Measurements from ENCODE around the gene MECP2.

MECP2 gene

GRCh38 chrX:154061801-154062200, 35.7 kb downstream of the MECP2 start:
- DNase-seq (ENCODE audit: low spot score): no peak

GRCh38 chrX:154059729-154060245, 37.7 kb downstream of the MECP2 start:
- no peak for DNase-seq (ENCODE audit: low spot score)

DNA sequence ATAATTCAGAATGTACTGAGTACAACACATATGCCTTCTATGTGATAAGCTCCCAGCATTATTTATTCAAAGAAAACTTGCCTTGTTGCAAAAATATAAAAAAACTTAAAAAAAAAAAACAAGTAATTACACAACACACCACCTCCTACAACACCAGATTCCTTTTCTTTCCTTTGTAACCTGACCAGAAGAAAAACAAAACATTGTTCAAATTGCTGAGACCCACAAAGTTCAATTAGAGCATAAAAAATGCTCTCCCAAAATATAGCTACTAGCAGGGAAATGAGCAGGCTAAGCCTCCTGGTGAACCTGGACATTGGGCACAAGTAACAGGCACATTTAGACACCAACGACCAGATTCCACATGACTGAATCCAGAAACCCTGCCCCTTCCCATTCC, 38.3 kb downstream of the MECP2 start:
- no peak for DNase-seq (ENCODE audit: low spot score)

DNA sequence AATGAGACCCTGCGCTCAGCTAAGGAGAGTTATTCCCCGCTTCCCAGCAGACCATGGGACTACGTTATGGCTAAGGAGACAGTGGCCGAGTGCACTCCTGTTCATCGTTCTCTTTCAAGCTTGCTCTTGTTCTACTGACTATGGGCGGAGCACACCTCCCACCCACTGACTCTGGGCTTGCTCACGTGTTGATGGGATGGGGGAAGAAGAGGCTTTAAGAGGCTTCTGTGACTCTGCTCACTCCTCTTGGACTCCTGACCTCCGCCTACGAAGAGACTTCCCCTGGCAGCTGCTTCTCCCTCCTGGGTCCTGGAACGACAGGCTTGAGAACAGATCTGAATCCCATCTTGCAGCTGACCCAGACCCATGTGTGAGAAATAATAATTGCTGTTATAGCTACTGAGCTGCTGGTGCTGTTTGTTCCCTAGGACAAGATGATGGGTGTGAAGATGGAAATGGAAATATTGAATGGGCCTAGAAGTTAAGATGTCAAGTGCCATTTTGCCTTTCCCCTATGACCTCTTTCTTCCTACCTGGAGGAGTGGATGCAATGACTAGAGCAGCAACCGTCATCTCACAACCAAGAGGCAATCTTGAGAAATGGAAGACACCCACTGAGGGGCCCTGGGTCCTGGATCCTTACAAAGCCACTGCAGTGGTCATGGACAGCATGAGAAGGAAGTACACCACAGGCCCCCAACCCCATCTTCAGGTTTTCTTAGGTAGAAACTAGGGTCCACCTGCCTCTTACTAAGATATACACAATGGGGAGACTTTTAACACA, 39.1 kb downstream of the MECP2 start:
- DNase-seq (ENCODE audit: low spot score): no peak

DNA sequence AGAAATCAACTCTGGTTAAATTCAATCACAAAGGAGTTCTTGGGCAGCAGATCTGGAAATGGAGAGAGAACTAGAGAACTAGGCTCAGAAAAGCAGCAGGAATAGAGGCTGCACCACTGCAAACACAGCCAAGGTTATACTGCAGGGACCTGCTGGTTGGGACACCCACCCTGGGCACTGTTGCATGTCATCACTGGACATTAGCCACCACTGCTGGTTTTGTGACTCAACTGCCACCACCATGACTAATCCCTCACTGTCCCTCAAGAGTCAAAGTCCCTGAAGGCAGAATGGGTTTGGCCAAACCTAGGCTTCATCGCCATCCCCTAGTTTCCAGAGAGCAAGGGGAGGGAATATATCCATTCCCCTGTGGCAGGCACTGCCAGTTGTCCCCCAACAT, 39.7 kb downstream of the MECP2 start:
- no peak for DNase-seq (ENCODE audit: low spot score)

GRCh38 chrX:154056770-154057241, 40.7 kb downstream of the MECP2 start:
- DNase-seq (ENCODE audit: low spot score): peak; percentile 57

DNA sequence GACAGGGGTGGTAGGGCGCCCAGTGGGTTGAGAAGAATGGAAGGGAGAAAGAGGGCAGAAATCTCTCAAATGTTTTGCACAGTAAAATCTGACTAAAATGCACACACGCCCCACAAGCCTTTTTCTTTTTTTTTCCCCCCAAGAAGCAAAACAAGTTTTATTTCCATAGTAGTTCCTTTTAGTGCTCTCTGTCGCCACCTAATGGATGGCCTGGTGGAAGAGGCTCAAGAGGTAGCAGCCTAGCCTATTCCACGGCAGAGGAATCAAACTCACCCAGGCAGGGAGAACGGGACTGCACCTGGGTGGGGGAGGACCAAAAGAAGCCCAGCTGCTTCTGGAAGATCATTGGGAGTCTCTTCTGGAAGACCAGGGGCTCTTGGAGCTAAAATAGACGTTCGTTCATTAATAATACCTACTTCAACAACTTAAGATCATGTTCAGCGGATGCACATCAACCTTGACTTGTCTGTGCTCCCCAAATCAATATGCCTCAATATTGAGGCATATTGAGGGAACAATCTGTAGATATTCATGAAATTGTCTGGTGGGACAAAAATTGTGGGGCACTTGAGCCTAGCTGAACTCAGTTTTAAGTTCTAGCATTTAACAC, 46.2 kb downstream of the MECP2 start:
- DNase-seq (ENCODE audit: low spot score): peak; percentile 34

DNA sequence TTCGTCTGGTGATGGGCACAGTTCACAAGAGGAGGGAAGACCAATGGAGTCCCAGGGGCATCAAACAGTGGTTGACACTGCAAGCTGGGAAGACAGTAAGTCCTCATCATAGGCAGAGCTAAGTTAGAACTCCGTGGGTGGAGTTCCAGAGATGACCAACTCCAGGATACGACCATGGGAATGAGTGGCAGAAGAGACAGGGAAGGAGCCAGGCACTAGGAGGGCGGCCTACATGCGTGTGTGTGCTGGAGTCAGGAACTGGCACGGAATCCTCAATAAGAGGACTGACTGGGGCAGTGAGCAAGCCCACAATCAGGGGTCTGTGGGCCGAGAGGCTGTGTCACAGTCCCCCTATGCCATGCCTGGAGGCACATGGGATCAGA, 47.4 kb downstream of the MECP2 start:
- DNase-seq (ENCODE audit: low spot score): no peak

GRCh38 chrX:154049209-154050112, 48.1 kb downstream of the MECP2 start:
- DNase-seq (ENCODE audit: low spot score): no peak

- no peak for DNase-seq (ENCODE audit: low spot score)
Observed at GRCh38 chrX:154048398-154048797, 49.1 kb downstream of the MECP2 start.

- no peak for DNase-seq (ENCODE audit: low spot score)
Observed at GRCh38 chrX:154046940-154047610, 50.4 kb downstream of the MECP2 start.

DNA sequence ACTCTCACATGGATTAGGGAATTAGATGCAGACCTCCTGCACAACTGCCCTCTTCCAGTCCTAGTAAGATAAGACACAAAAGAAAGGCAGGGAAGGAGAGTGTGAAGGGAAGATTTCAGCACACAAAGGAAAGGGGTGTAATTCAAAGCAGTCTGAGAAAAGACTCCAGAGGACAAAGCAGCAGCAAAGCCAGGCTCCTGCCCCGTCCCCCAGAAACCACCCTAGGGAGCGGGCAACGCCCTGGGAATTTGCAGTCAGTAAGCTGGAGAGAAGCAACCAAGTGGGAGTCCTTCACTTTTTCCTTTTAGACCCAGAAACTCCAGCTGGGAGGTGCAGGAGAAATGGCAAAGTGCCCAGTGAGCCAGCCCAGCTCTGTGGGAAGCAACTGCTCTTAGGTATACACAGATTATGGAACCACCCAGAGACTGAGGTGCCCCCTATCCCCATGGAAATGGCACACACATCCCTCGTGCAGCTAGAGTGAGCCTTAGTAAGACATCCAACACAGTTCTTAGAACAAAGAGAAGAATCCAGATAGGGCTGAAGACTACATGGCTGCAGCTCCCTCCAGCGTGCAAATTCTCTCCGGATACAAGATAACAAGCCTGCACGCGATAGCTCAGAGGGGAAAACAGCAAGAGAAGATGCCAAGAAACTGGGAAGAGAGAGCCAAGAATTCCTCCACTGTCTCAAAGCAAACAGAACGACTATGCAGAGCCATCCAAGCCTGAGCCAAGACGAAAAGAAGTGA, 51.3 kb downstream of the MECP2 start:
- DNase-seq (ENCODE audit: low spot score): no peak

DNA sequence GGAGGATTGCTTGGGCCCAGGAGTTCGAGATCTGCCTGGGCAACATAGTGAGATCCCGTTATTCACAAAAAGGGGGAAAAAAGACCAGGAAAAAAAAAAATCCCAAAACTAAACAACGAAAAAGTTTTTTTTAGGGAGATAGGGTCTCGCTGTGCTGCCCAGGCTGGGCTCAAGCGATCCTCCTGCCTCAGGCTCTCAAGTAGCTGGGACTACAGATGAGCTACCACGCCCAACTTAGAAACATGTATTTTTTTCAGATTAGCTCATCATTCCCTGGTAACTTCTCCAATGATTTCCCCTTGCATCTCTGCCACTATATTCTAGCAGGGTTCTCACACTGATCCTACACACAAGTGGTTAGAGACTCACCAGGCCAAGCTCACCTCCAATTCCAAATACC, 53.4 kb downstream of the MECP2 start:
- no peak for DNase-seq (ENCODE audit: low spot score)

DNA sequence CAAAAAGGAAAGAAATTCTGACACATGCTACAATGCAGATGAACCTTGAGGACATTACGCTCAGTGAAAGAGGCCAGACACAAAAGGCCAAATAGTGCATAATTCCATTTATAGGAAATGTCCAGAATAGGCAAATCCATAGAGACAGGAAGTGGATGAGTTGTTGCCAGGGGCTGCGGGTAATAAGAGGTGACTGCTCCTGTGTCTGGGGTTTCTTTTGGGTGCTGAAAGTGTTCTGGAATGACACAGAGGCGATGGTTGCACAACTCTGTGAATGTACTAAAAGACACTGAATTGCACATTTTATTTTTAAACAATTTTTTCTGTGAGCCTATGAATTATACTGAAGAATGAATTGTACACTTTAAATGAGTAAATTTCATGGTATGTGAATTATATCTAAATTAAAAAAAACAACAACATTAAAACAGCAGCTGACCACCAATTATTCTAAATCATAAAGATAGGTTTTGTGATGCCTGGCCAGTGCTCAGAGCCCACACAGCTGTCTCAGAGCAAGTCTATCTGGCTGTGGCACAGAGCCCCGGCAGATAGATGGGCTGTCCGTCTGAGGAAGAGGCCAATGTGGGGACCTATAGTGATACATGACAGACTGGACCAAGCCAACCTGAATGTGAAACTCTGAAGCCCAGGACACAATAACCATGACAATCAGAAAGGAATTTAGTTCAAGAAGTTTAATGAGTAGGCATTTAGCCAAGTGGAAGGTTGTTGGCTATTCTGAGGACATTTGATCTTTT, 54.3 kb downstream of the MECP2 start:
- DNase-seq (ENCODE audit: low spot score): no peak

DNA sequence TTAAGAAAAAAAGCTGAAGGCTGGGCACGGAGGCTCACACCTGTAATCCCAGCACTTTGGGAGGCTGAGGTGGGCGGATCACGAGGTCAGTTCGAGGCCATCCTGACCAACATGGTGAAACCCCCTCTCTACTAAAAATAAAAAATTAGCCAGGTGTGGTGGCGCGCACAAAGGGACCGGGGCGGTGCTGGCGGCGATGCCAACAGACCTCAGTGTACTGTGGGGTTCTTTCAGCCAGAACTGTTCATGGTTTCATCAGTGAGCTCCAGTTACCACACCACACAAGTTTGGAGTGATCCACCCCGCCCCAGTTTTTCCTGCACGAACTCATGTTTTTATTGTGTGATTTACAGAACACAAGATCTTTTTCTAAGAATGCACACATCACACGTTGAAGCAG, 56.7 kb downstream of the MECP2 start:
- DNase-seq (ENCODE audit: low spot score): no peak

- no peak for DNase-seq (ENCODE audit: low spot score)
Observed at GRCh38 chrX:154040307-154040756, 57.2 kb downstream of the MECP2 start.

DNA sequence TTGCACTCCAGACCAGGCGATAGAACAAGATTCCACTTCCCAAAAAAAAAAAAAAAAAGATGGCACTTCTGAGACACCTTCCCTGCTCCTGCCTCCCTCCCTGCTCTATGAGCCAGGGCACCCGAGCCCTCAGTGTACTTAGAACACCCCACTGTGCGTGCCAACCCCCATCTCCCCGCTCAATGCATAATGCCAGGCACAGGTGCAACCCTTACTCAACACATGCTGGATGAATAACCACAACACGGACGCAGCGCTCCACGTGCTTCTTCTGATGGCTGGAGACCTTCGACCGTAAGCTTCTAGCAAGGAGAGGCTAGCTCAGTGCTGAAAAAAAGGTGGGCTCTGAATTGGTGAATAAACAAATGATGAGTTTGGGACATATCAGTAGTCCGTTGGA, 57.9 kb downstream of the MECP2 start:
- DNase-seq (ENCODE audit: low spot score): no peak

DNA sequence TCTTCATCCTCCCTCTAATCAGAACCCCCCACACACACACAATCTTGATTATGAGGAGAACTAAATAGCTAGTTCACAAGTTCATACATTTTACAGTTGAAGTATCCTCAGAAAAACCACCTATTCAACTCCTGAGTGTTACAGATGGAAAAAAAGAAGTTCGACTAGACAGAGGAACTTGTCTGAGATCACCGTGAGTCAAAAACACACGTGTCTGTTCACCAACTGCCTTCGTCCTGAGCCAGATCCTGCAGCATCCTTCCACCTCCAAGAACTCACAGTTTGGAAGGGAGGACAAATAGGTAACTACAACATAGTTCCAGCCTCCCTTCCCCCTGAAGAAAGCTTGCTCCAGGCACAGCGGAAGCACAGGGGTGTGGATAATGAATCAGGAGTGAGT, 58.9 kb downstream of the MECP2 start:
- DNase-seq (ENCODE audit: low spot score): no peak

GRCh38 chrX:154037754-154038153, 59.8 kb downstream of the MECP2 start:
- DNase-seq (ENCODE audit: low spot score): no peak

DNA sequence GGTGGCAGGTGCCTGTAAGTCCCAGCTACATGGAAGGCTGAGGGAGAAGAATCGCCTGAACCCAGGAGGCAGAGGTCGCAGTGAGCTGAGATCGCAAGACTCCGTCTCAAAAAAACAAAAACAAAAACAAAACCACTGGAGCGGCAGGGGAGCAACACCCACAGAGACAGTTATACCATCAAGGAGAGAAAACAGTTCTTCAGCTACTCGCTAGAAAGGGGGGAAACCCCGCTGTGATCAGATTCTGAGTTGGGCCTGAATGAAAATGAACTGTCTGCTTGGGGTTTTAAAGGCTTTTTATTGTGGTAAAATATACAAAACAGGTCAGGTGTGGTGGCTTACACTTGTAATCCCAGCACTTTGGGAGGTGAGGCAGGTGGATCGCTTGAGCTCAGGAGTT, 61.0 kb downstream of the MECP2 start:
- no peak for DNase-seq (ENCODE audit: low spot score)

Measured in HuH-7 (cell line).